ENCODE measurements around the gene APP.

DNA sequence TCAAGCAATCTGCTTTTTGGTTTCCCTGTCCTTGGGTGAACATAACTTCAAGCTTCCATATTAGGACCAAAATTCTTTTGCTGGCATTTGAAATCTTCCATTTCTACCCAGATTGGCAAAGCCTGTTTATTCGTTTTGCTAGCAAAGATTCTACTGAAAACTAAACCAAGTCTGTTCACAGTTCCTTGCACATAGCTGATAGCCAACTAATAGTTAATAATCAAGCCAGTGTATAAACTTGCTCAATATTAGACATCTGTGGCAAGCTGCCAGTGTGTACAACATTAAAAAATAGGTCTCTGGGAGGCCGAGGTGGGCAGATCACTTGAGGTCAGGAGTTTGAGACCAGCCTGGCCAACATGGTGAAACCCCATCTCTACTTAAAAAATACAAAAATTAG lies 6.3 kb downstream of the APP start:
- TF ChIP-seq, protein P1, sequence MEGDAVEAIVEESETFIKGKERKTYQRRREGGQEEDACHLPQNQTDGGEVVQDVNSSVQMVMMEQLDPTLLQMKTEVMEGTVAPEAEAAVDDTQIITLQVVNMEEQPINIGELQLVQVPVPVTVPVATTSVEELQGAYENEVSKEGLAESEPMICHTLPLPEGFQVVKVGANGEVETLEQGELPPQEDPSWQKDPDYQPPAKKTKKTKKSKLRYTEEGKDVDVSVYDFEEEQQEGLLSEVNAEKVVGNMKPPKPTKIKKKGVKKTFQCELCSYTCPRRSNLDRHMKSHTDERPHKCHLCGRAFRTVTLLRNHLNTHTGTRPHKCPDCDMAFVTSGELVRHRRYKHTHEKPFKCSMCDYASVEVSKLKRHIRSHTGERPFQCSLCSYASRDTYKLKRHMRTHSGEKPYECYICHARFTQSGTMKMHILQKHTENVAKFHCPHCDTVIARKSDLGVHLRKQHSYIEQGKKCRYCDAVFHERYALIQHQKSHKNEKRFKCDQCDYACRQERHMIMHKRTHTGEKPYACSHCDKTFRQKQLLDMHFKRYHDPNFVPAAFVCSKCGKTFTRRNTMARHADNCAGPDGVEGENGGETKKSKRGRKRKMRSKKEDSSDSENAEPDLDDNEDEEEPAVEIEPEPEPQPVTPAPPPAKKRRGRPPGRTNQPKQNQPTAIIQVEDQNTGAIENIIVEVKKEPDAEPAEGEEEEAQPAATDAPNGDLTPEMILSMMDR (conservative IDR thresholded peaks at IDR 0.05; ENCODE audit: low read depth, low read length), result no peak
- TF ChIP-seq EZH2 (IDR thresholded peaks at IDR 0.05; ENCODE audit: borderline replicate concordance, low read depth, low read length, poor library complexity, severe bottlenecking), result no peak

Data from A673 (cell line).